GM21737 (cell line): Measurements from ENCODE around the gene CDYL2.
"Not testable (repeated sequence)": the region's sequence is repeated elsewhere in the genome, so short reads cannot be mapped to it uniquely, and the experiment has no call there.

Source experiments
- ATAC-seq: cut with Tn5 transposase; IDR thresholded peaks from one replicate; pipeline ENCODE4 v1.9.1; 2021; ENCODE audit warnings: mild to moderate bottlenecking, moderate library complexity; ENCODE audit not compliant: unreplicated experiment

The CDYL2 gene

GRCh38 chr16:80746231-80746630, 58.2 kb downstream of the CDYL2 start:
- ATAC-seq: no peak

GRCh38 chr16:80744856-80745255, 59.5 kb downstream of the CDYL2 start:
- no peak for ATAC-seq

GRCh38 chr16:80743772-80744171, 60.6 kb downstream of the CDYL2 start:
- ATAC-seq: no peak

- no peak for ATAC-seq
Observed at GRCh38 chr16:80743273-80743672, 61.1 kb downstream of the CDYL2 start.

- no peak for ATAC-seq
Observed at GRCh38 chr16:80742331-80742730, 62.1 kb downstream of the CDYL2 start.

- no peak for ATAC-seq
Observed at GRCh38 chr16:80741724-80742123, 62.7 kb downstream of the CDYL2 start.

- no peak for ATAC-seq
Observed at GRCh38 chr16:80739523-80739922, 64.9 kb downstream of the CDYL2 start.

- no peak for ATAC-seq
Observed at GRCh38 chr16:80738521-80738920, 65.9 kb downstream of the CDYL2 start.

GRCh38 chr16:80735846-80736245, 68.6 kb downstream of the CDYL2 start:
- ATAC-seq: no peak

GRCh38 chr16:80733407-80733806, 71.0 kb downstream of the CDYL2 start:
- no peak for ATAC-seq

- ATAC-seq: no peak
Observed at GRCh38 chr16:80731915-80732314, 72.5 kb downstream of the CDYL2 start.

GRCh38 chr16:80727066-80727763, 77.2 kb downstream of the CDYL2 start:
- ATAC-seq: not testable (repeated sequence)

GRCh38 chr16:80725566-80726162, 78.7 kb downstream of the CDYL2 start:
- ATAC-seq: no peak

- ATAC-seq: no peak
Observed at GRCh38 chr16:80723981-80724380, 80.4 kb downstream of the CDYL2 start.

GRCh38 chr16:80723091-80723490, 81.3 kb downstream of the CDYL2 start:
- no peak for ATAC-seq

- no peak for ATAC-seq
Observed at GRCh38 chr16:80720804-80721371, 83.5 kb downstream of the CDYL2 start.

- no peak for ATAC-seq
Observed at GRCh38 chr16:80719573-80719972, 84.8 kb downstream of the CDYL2 start.

- no peak for ATAC-seq
Observed at GRCh38 chr16:80718480-80719220, 85.7 kb downstream of the CDYL2 start.

- no peak for ATAC-seq
Observed at GRCh38 chr16:80717611-80718010, 86.8 kb downstream of the CDYL2 start.

- ATAC-seq: no peak
Observed at GRCh38 chr16:80716564-80717139, 87.7 kb downstream of the CDYL2 start.

GRCh38 chr16:80711406-80711805, 93.0 kb downstream of the CDYL2 start:
- no peak for ATAC-seq
